Stimulated activated CD8-positive, alpha-beta memory T cell treated with anti-CD3 and anti-CD28 coated beads, Interleukin-4, amount 100 ng/mL, for 48 hours (primary cell): ENCODE measurements around the gene S100P.

ENCODE experiments used
- DNase-seq: peaks from one replicate; pipeline ENCODE4 v3.0.0-alpha.2; 2020

The S100P gene

GRCh38 chr4:6673660-6674499 is 19.8 kb upstream of the S100P start:
- DNase-seq = peak; percentile 95

GRCh38 chr4:6674500-6675149 is 19.1 kb upstream of the S100P start:
- peak; percentile 64 for DNase-seq

- no peak for DNase-seq
Measured at GRCh38 chr4:6676722-6677558, 16.7 kb upstream of the S100P start.

GRCh38 chr4:6680372-6681034 is 13.2 kb upstream of the S100P start:
- no peak for DNase-seq

- DNase-seq = no peak
Measured at GRCh38 chr4:6681191-6681590, 12.5 kb upstream of the S100P start.

GRCh38 chr4:6682862-6683590 is 10.7 kb upstream of the S100P start:
- no peak for DNase-seq

GRCh38 chr4:6684656-6685055 is 9.0 kb upstream of the S100P start:
- no peak for DNase-seq

GRCh38 chr4:6686104-6686787 is 7.4 kb upstream of the S100P start:
- no peak for DNase-seq

- no peak for DNase-seq
Measured at GRCh38 chr4:6687947-6688878, 5.5 kb upstream of the S100P start.

GRCh38 chr4:6688879-6689505 is 4.7 kb upstream of the S100P start:
- DNase-seq = peak; percentile 86

- DNase-seq = no peak
Measured at GRCh38 chr4:6689506-6689960, 4.1 kb upstream of the S100P start.

- DNase-seq = no peak
Measured at GRCh38 chr4:6692379-6692778, 1.3 kb upstream of the S100P start.

GRCh38 chr4:6692806-6693205 is 872 bp upstream of the S100P start:
- no peak for DNase-seq

GRCh38 chr4:6694177-6694901 is 661 bp downstream of the S100P start:
- DNase-seq = no peak

GRCh38 chr4:6695660-6696610 is 2.3 kb downstream of the S100P start:
- DNase-seq = peak; percentile 62

- DNase-seq = no peak
Measured at GRCh38 chr4:6696611-6697010, 2.9 kb downstream of the S100P start.

- DNase-seq = no peak
Measured at GRCh38 chr4:6697131-6697530, 3.5 kb downstream of the S100P start.

- no peak for DNase-seq
Measured at GRCh38 chr4:6699388-6699787, 5.7 kb downstream of the S100P start.
